Heart left ventricle (tissue), 16 donors: ENCODE data around the gene TMEM138. TPM values are rescaled to one million over a fixed set of nuclear protein-coding genes. Genes with fewer than 3 reads are reported as not detected.

Experiments
- ATAC-seq, 4 donors: fragments of 200-7000 bp; cut with Tn5 transposase; one replicate each; pipeline ENCODE4 v1.9.1; 2020 to 2022; ENCODE audit warnings: moderate library complexity in 4 of 4, mild to moderate bottlenecking in 3 of 4, moderate number of reproducible peaks in 1 of 4
- DNase-seq, 5 donors: peaks; one replicate each; pipeline ENCODE4 v3.0.0-alpha.2; 2020
- H3K27ac ChIP-seq, 12 donors: fragments of 200-600 bp; sonication (generic) in 4 of 12; one replicate each; pipeline versions ENCODE4 v1.5.0 to v1.8.0; 2016 to 2022; ENCODE audit warnings: mild to moderate bottlenecking in 2 of 12
- H3K27me3 ChIP-seq, 9 donors: fragments of 200-600 bp; sonication (generic) in 2 of 9; one replicate each; pipeline versions ENCODE4 v1.5.1 to v1.8.0; 2016 to 2022; ENCODE audit warnings: mild to moderate bottlenecking in 3 of 9
- H3K36me3 ChIP-seq, 9 donors: fragments of 200-600 bp; sonication (generic) in 2 of 9; one replicate each; pipeline versions ENCODE4 v1.5.0 to v1.8.0; 2018 to 2022; ENCODE audit warnings: mild to moderate bottlenecking in 2 of 9
- H3K4me1 ChIP-seq, 12 donors: fragments of 200-600 bp; sonication (generic) in 4 of 12; one replicate each; pipeline versions ENCODE4 v1.5.0 to v1.8.0; 2016 to 2022; ENCODE audit warnings: mild to moderate bottlenecking in 3 of 12
- H3K4me3 ChIP-seq, 12 donors: fragments of 200-600 bp; sonication (generic) in 4 of 12; one replicate each; pipeline versions ENCODE4 v1.5.0 to v1.8.0; 2017 to 2022; ENCODE audit warnings: mild to moderate bottlenecking in 9 of 12, moderate library complexity in 4 of 12
- H3K9me3 ChIP-seq, 12 donors: fragments of 200-600 bp; sonication (generic) in 4 of 12; one replicate each; pipeline versions ENCODE4 v1.5.0 to v1.8.0; 2016 to 2022; ENCODE audit warnings: mild to moderate bottlenecking in 1 of 12
- CTCF ChIP-seq, 12 donors: fragments of 200-600 bp; sonication (generic) in 4 of 12; IDR thresholded peaks; one replicate each; pipeline versions ENCODE4 v1.5.0 to v1.8.0; 2018 to 2022; ENCODE audit warnings: antibody characterized with exemption in 12 of 12, mild to moderate bottlenecking in 5 of 12
- POLR2A ChIP-seq, 2 donors: fragments of 450-650 bp; IDR thresholded peaks; one replicate each; pipeline ENCODE4 v1.6.1; 2017; ENCODE audit warnings: antibody characterized with exemption in 2 of 2, mild to moderate bottlenecking in 2 of 2, moderate library complexity in 2 of 2
- WGBS, 4 donors: extraction: QIAGEN DNeasy Blood & Tissue Kit in 2 of 4; methylation state at CpG; one replicate each; pipeline versions ENCODE4 v1.1.5 to v1.1.7; 2013 to 2018; 5-methylcytosine and 5-hydroxymethylcytosine counted together
- intact Hi-C, 10 donors: fragments of 100-400 bp; cut with DNase I; formaldehyde crosslinking; loops; one replicate each; pipeline versions ENCODE4 v1.11.1 to v1.14.2; 2022
- polyA plus RNA-seq, 2 donors: library from polyadenylated mRNA; stranded (reverse); fragments of 200-250 nt; gene quantifications; one replicate each; pipeline ENCODE4 v1.2.3, GENCODE V29; 2013
- total RNA-seq, 9 donors: library from RNA; depleted of rRNA in 2 of 9; stranded (reverse); fragments of >200 nt in 2 of 9; fragmentation: NEBNext Ultra II Directional in 3 of 9; extraction: Animal tissue kit (Norgen Biotek cat#: 25700) in 3 of 9; gene quantifications; one replicate each; pipeline versions ENCODE4 v1.1.0 to v1.2.4, GENCODE V29; 2016 to 2023
- donor health status: ischemic (EF 13 %, LVEDD 7.1; RV severe dilation, severe dysfunction).
- donor health status: healthy with polysubstance abuse.
- donor health status: DM: no; HTN: yes; CAD: no.
- donor health status: DM: no; HTN: no; CAD: no.
- donor health status: ischemic (EF 25% LVEDD 6.9; RV normal size, moderate dysfunction).
- donor health status: ischemic (EF 25% LVEDD 5.7; RV mildly dilated, moderate dysfunction).
- donor health status: healthy.
- donor health status: DM: yes; HTN: yes; CAD: no.
- donor health status: ischemic (EF 35%, LVEDD 5.7; RV mildly dilated, moderate dysfunction).
- donor health status: nonischemic (EF 11% LVEDD 7.7; RV severe dilation, severe dysfunction).
- donor health status: DM: yes; HTN: yes; CAD: no.
- donor health status: PGD.
- donor health status: ischemic (EF 29% LVEDD 5.4; RV normal size, mild dysfunction).
- donor health status: nonischemic (EF 23%, LVEDD 6.1; RV moderate dilation, normal function).

The TMEM138 gene
- total and polyA plus RNA-seq, 11 donors, result 15.7 to 29.3 (median 19.2) TPM

- DNase-seq, result peak in 1 of 5 donors; percentile 12
- H3K4me3 ChIP-seq, result no peak overlapping the region
- peaks cover 0 to 73% (median 51%) of the 10 kb centered on the region in 9 donors for H3K36me3 ChIP-seq
- no peaks in the 10 kb centered on the region for H3K27me3 ChIP-seq
- TF ChIP-seq CTCF (IDR thresholded peaks at IDR 0.05), result no peak
- no peak for TF ChIP-seq POLR2A (IDR thresholded peaks at IDR 0.05)
- H3K9me3 ChIP-seq, result no peaks in the 10 kb centered on the region
- H3K4me1 ChIP-seq, result peaks cover 0 to 11% (median 0%) of the 10 kb centered on the region in 12 donors
- ATAC-seq, result no peak
- WGBS, 4 donors, result 94 to 100% (median 98%) methylated on average over 1 of the region's 1 CpG
- no peak overlapping the region for H3K27ac ChIP-seq
- intact Hi-C loops, result no loop called here
These were observed 11.8 kb upstream of the TMEM138 start for GRCh38 chr11:61350336-61350735.

- DNase-seq (peak in 1 of 5 donors; percentile 11), ATAC-seq (no peak)
- WGBS, 4 donors, result 87 to 97% (median 96%) methylated on average over 8 of the region's 8 CpGs
- TF ChIP-seq CTCF (IDR thresholded peaks at IDR 0.05) (no peak), POLR2A (IDR thresholded peaks at IDR 0.05) (no peak)
- Histone ChIP-seq H3K4me1 (peaks cover 0 to 11% (median 0%) of the 10 kb centered on the region in 12 donors), H3K9me3 (no peaks in the 10 kb centered on the region), H3K4me3 (no peak overlapping the region), H3K27me3 (no peaks in the 10 kb centered on the region), H3K36me3 (peaks cover 0 to 76% (median 51%) of the 10 kb centered on the region in 9 donors), H3K27ac (no peak overlapping the region)
- intact Hi-C loops, result no loop called here
These were observed 11.4 kb upstream of the TMEM138 start for GRCh38 chr11:61350803-61351202.

GRCh38 chr11:61352038-61352437 lies 10.1 kb upstream of the TMEM138 start:
- H3K27ac ChIP-seq, result no peak overlapping the region
- DNase-seq (peak in 1 of 5 donors; percentile 5), ATAC-seq (no peak)
- TF ChIP-seq POLR2A (IDR thresholded peaks at IDR 0.05) (no peak), CTCF (IDR thresholded peaks at IDR 0.05) (no peak)
- intact Hi-C loops, result no loop called here
- 83 to 85% (median 84%) methylated on average over 8 of the region's 8 CpGs for WGBS, 4 donors
- H3K4me1 ChIP-seq, result peaks cover 0 to 16% (median 0%) of the 10 kb centered on the region in 12 donors
- no peaks in the 10 kb centered on the region for H3K27me3 ChIP-seq
- H3K9me3 ChIP-seq, result no peaks in the 10 kb centered on the region
- H3K36me3 ChIP-seq, result peaks cover 0 to 81% (median 51%) of the 10 kb centered on the region in 9 donors
- H3K4me3 ChIP-seq, result no peak overlapping the region

- peaks cover 0 to 78% (median 43%) of the 10 kb centered on the region in 9 donors for H3K36me3 ChIP-seq
- no peak overlapping the region for H3K4me3 ChIP-seq
- 87 to 92% (median 90%) methylated on average over 14 to 15 of the region's 15 CpGs for WGBS, 4 donors
- no peaks in the 10 kb centered on the region for H3K9me3 ChIP-seq
- H3K27ac ChIP-seq, result no peak overlapping the region
- H3K4me1 ChIP-seq, result peaks cover 0 to 20% (median 0%) of the 10 kb centered on the region in 12 donors
- intact Hi-C loops, result no loop called here
- DNase-seq (peak in 1 of 5 donors; percentile 6), ATAC-seq (no peak)
- H3K27me3 ChIP-seq, result no peaks in the 10 kb centered on the region
- TF ChIP-seq POLR2A (IDR thresholded peaks at IDR 0.05) (no peak), CTCF (IDR thresholded peaks at IDR 0.05) (no peak)
These were observed 8.8 kb upstream of the TMEM138 start for GRCh38 chr11:61353131-61354067.
